Prostate gland (tissue), 2 donors: ENCODE data around the gene COL4A3. TPM values are rescaled to one million over a fixed set of nuclear protein-coding genes. Genes with fewer than 3 reads are reported as not detected.
A peak's percentile ranks its signal among the peaks of the same experiment; 100 is the strongest.

Experiments
- DNase-seq: peaks from one replicate; pipeline ENCODE4 v3.0.0-alpha.2; 2019; ENCODE audit warnings: low spot score
- H3K27ac ChIP-seq, 2 donors: fragments of 200-600 bp; sonication (generic); 2 replicates each; pipeline ENCODE4 v1.5.1; 2017 to 2019
- H3K27me3 ChIP-seq: fragments of 200-600 bp; sonication (generic); replicated peaks from 2 replicates; pipeline ENCODE4 v1.5.1; 2019; ENCODE audit not compliant: insufficient read depth
- H3K36me3 ChIP-seq, 2 donors: fragments of 200-600 bp; sonication (generic); 1 replicate in 1 of 2; 2 replicates in 1 of 2; pipeline versions ENCODE4 v1.5.1 to v1.8.1; 2017 to 2019
- H3K4me1 ChIP-seq: fragments of 200-600 bp; sonication (generic); replicated peaks from 2 replicates; pipeline ENCODE4 v1.5.1; 2019
- H3K4me3 ChIP-seq, 2 donors: fragments of 200-600 bp; sonication (generic); 2 replicates each; pipeline ENCODE4 v1.5.1; 2017 to 2019
- H3K9me3 ChIP-seq: fragments of 200-600 bp; sonication (generic); 2 replicates; pipeline ENCODE4 v1.5.1; 2017
- CTCF ChIP-seq, 4 experiments: fragments of 200-600 bp in 2 of 4; fragments of 450-650 bp in 2 of 4; sonication (generic) in 2 of 4; IDR thresholded peaks; 1 replicate in 3 of 4; 2 replicates in 1 of 4; pipeline ENCODE4 v1.5.1; 2016 to 2019; ENCODE audit warnings: antibody characterized with exemption in 4 of 4, mild to moderate bottlenecking in 2 of 4, moderate library complexity in 2 of 4
- POLR2A ChIP-seq: fragments of 450-650 bp; IDR thresholded peaks from one replicate; pipeline ENCODE4 v1.6.1; 2016; ENCODE audit warnings: antibody characterized with exemption, mild to moderate bottlenecking
- POLR2AphosphoS5 ChIP-seq: sonication (generic); formaldehyde crosslinking; IDR thresholded peaks from one replicate; pipeline ENCODE4 v1.6.1; 2017; ENCODE audit warnings: antibody characterized with exemption
- WGBS: methylation state at CpG from one replicate; pipeline ENCODE4 v1.1.5; 2018; 5-methylcytosine and 5-hydroxymethylcytosine counted together
- intact Hi-C: fragments of 100-400 bp; cut with DNase I; formaldehyde crosslinking; loops from one replicate; pipeline ENCODE4 v1.14.2; 2022
- total RNA-seq, 2 donors: library from RNA; depleted of rRNA; stranded (reverse); fragments of >200 nt; gene quantifications; one replicate each; pipeline ENCODE4 v1.1.0, GENCODE V29; 2016

COL4A3 gene
- total RNA-seq, 2 donors from 2014 or later = 3.5 to 7.0 TPM

DNA sequence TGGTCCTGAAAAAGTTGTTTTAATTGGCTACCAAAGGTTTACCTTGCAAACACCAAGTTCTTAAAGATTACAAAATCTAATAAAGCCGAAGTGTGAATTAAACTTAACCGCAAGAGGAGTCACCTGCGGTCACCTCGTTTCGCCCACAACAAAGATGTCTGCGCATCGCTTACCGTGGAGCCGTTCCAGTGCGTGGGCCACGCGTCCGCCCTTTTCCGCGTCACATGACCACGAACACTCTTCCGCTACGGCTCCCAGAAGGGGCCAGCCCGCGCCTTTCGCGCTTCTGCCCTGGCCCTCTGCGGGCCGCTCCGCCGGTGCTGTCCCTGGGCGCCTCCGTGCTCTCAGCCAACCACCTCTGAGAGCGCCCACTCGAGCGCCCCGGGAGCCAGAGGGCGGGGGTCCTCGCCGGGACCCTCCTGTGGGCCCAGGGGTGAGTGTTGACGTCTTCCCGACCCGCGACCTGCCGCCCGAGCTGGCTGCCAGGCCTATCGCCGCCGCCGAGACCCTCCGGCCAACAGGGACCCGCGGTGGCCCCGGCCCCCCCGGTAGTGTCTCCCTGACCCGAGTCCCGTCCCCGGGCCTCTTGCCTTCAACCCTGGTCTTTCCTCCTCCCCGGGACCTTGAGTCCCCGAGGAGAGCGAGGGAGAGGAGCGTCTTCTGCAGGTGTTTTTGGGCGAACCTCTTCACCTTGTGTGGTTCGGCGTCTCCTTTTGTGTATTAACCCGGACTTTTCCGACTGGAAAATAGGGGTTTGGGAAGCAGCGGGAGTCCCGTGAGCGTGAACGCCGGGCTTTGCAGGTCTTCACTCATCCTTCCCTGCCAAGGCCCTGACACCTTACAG, 160.8 kb downstream of the COL4A3 start, which contains the start of gene MFF:
TSS of gene MFF (plus strand) at position 257 of the 844 bp plus-strand sequence. CDS start 5,415 bp downstream, outside the sequence.
- under 1% methylated on average over 58 of the region's 67 CpGs for WGBS
- DNase-seq = peak; percentile 93
- H3K4me1 ChIP-seq = no peaks in the 10 kb centered on the region
- TF ChIP-seq POLR2A = peak; percentile 63
- TF ChIP-seq POLR2AphosphoS5 = peak; percentile 97
- peak in 2 of 4 experiments; percentile 28 to 35 for TF ChIP-seq CTCF (IDR thresholded peaks at IDR 0.05)
- peak within 1 kb of the TSS; percentile 94 for H3K4me3 ChIP-seq
- peak within 1 kb of the TSS; percentile 91 to 93 for H3K27ac ChIP-seq
- H3K9me3 ChIP-seq = no peaks in the 10 kb centered on the region
- H3K27me3 ChIP-seq = no peaks in the 10 kb centered on the region
- intact Hi-C loops = loop anchor here (10.0 kb wide), 1 partner anchor 190 kb away; no protein-coding TSS in a partner anchor
- no peaks in the 10 kb centered on the region for H3K36me3 ChIP-seq

- Histone ChIP-seq H3K4me3 (peak overlapping the region; percentile 94), H3K4me1 (no peaks in the 10 kb centered on the region), H3K27me3 (no peaks in the 10 kb centered on the region), H3K27ac (peak overlapping the region; percentile 91 to 93), H3K9me3 (no peaks in the 10 kb centered on the region), H3K36me3 (no peaks in the 10 kb centered on the region)
- WGBS = 0% methylated on average over 13 of the region's 13 CpGs
- intact Hi-C loops = loop anchor here (10.0 kb wide), 1 partner anchor 191 kb away; no protein-coding TSS in a partner anchor
- TF ChIP-seq POLR2A = no peak
- TF ChIP-seq POLR2AphosphoS5 = no peak
- TF ChIP-seq CTCF (IDR thresholded peaks at IDR 0.05) = no peak
- peak; percentile 37 for DNase-seq
These were observed 161.4 kb downstream of the COL4A3 start for GRCh38 chr2:227325839-227326195.

DNA sequence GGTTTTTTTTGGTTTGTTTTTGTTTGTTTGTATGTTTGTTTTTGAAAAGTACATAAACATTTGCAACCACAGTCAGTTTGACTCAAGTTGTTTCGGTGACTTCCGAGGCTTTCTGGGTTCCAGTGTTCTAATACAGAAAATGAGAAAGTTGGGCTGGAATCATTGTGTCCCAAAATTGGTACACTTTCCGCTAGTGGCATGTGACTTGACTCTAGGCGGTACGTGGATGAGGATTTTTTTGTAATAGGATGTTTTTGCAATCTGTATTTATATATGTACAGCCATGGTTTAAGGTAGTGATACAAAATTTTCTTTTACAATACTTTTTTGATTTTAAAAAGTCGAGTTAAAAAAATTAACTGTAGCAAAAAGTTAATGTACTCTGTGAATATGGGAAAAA, 162.4 kb downstream of the COL4A3 start:
- 93% methylated on average over 6 of the region's 6 CpGs for WGBS
- no peak overlapping the region for H3K27ac ChIP-seq
- H3K4me3 ChIP-seq = no peak overlapping the region
- H3K9me3 ChIP-seq = no peaks in the 10 kb centered on the region
- intact Hi-C loops = loop anchor here (10.0 kb wide), 1 partner anchor 192 kb away; no protein-coding TSS in a partner anchor
- no peaks in the 10 kb centered on the region for H3K27me3 ChIP-seq
- H3K4me1 ChIP-seq = no peaks in the 10 kb centered on the region
- H3K36me3 ChIP-seq = no peaks in the 10 kb centered on the region
- TF ChIP-seq POLR2A = no peak
- TF ChIP-seq CTCF (IDR thresholded peaks at IDR 0.05) = no peak
- no peak for TF ChIP-seq POLR2AphosphoS5
- DNase-seq = no peak

GRCh38 chr2:227335713-227336112, 171.3 kb downstream of the COL4A3 start:
- H3K27me3 ChIP-seq = no peaks in the 10 kb centered on the region
- H3K9me3 ChIP-seq = no peaks in the 10 kb centered on the region
- H3K27ac ChIP-seq = no peak overlapping the region
- no peak for TF ChIP-seq POLR2AphosphoS5
- no peak for TF ChIP-seq POLR2A
- TF ChIP-seq CTCF (IDR thresholded peaks at IDR 0.05) = no peak
- no peak for DNase-seq
- intact Hi-C loops = no loop called here
- H3K4me1 ChIP-seq = no peaks in the 10 kb centered on the region
- H3K36me3 ChIP-seq = no peaks in the 10 kb centered on the region
- 89% methylated on average over 1 of the region's 1 CpG for WGBS
- H3K4me3 ChIP-seq = no peak overlapping the region
